ENCODE results near the gene EIF2B2.

GRCh38 chr14:74954232-74954946 lies 48.3 kb upstream of the EIF2B2 start:
- TF ChIP-seq, protein P1, sequence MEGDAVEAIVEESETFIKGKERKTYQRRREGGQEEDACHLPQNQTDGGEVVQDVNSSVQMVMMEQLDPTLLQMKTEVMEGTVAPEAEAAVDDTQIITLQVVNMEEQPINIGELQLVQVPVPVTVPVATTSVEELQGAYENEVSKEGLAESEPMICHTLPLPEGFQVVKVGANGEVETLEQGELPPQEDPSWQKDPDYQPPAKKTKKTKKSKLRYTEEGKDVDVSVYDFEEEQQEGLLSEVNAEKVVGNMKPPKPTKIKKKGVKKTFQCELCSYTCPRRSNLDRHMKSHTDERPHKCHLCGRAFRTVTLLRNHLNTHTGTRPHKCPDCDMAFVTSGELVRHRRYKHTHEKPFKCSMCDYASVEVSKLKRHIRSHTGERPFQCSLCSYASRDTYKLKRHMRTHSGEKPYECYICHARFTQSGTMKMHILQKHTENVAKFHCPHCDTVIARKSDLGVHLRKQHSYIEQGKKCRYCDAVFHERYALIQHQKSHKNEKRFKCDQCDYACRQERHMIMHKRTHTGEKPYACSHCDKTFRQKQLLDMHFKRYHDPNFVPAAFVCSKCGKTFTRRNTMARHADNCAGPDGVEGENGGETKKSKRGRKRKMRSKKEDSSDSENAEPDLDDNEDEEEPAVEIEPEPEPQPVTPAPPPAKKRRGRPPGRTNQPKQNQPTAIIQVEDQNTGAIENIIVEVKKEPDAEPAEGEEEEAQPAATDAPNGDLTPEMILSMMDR (conservative IDR thresholded peaks at IDR 0.05; ENCODE audit: low read depth, low read length) = no peak
- no peak for TF ChIP-seq EZH2 (IDR thresholded peaks at IDR 0.05; ENCODE audit: low read length, unreplicated experiment)
- TF ChIP-seq EZH2phosphoT487 (IDR thresholded peaks at IDR 0.05; ENCODE audit: borderline replicate concordance, low read length) = no peak
